ENCODE measurements around the gene BCAN.
A peak's percentile ranks its signal among the peaks of the same experiment; 100 is the strongest.

The BCAN gene

GRCh38 chr1:156644640-156645039 is 2.7 kb downstream of the BCAN start:
- no peak for DNase-seq

DNA sequence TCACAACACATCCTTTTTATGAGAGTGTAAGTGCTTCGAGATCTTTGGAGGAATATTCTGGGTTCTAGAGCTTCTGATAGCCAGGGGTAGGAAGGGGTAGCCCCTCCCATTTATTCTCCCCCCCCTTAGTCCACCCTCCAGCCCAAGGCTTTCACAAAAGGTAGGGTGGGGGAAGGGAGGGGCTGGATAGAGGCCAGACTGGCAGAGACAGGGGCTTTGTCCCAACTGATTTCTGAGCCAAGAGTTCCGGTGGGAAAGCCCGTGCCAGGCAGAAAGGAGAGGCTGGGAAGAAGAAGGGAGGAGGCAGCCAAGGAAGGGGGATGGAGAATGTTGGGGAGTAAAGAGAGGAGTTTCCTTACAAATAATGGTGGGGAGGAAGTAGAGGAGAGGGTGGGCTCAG is 3.1 kb downstream of the BCAN start:
- DNase-seq = no peak

GRCh38 chr1:156645666-156646065 is 3.7 kb downstream of the BCAN start:
- no peak for DNase-seq

- no peak for DNase-seq
Observed at GRCh38 chr1:156646738-156647211, 4.9 kb downstream of the BCAN start.

GRCh38 chr1:156647351-156647750 is 5.4 kb downstream of the BCAN start:
- DNase-seq = no peak

GRCh38 chr1:156648496-156648895 is 6.6 kb downstream of the BCAN start:
- DNase-seq = no peak

DNA sequence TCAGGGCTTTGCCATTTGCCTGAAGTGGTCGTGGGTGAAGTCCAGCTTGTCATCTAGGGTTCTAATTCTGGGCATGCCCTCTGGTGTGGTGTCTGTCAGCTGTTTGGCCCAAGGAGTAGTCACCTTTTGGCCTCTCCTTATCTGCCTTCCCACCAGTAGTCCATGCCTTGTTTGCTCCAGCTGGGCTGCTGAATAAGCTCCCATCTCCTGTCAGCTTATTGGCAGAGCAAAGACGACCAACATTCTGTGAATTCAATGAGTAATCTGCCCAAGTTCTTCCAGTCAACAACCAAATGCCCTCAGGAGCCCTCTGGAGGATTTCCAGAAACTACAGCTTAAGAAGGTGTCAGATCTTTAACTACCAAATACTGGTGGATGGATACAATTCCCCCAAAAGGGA is 7.0 kb downstream of the BCAN start:
- no peak for DNase-seq

GRCh38 chr1:156652131-156652991 is 10.4 kb downstream of the BCAN start:
- no peak for DNase-seq

- DNase-seq = no peak
Observed at GRCh38 chr1:156652992-156653355, 11.1 kb downstream of the BCAN start.

DNA sequence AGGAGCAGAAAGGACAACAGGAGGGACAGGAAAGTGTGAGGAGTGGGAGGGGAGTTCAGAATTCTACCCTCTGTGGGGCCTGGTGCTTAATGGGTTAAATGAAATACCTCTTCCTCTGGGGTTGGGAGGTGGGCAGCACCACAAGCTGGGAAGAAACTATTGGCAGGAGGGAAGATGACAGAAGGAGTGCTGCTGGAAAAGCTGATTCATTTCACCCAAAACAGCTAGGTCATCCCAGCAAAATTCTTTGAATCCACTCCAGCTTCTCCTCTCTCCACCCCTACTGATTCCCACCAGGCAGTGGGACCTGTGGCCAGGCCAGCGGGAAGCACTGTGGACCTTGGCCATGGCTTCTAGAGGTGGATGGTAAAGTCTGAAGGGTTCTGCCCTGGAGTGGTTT is 12.8 kb downstream of the BCAN start:
- DNase-seq = no peak

DNA sequence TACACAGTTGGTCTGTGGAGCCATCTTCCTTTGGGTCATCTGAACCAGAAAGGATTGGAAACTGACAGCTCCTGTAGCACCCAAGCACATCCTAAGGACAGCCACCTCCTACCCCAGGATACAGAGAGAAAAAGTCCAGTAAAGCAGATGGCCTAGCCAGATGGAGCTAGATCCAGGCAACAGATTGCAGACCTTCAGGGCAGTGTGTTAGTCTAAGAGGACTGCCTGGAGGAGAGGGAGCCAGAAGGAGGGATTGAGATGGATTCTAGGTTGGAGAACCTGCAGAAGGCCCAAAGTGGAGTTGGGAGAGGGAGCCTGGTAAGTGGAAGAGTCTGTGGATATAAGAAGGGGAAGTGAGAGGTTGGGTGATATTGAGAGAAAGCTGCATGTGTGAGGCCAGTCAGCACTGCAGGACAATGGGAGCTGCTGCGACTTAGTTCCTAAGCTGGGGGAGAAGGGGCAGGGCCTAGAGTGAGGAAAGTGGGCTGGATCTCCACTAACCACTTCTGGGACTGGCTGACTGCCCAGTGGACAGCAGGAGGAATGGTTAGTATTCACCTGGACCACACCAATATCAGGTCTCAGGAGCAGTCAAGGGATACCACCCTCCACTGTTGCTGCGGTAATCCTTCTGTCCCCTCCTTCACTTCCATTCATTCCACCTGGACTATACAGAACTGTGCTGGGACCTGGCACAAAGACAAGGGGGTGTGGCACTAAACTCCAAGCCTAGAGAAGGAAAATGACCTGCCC is 13.4 kb downstream of the BCAN start:
- no peak for DNase-seq

DNA sequence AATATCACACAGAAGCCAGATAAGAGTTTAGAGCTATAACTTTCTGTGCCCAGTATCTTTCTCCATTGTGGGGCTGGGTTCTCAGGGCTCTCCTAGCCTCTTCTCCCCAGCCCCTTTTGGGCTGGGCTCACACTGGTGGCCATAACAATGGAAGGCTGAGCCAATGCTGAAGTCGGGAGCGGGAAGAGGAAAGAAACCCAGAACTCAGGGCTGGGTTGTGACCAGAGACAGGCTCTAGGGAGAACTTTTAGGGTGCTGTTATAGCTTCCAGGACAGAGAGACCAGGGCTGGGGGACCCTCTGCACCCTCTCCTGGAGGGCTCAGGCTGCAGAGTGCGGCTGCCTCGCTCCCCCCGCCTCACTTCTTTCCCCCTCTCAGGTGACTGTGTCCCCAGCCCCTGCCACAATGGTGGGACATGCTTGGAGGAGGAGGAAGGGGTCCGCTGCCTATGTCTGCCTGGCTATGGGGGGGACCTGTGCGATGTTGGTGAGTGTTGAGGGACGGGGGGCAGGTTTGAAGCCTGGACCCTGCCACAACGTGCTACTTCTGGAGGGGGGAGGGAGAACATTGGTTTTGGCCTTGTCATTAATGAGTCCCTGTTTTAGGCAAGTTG is 14.1 kb downstream of the BCAN start:
- no peak for DNase-seq

GRCh38 chr1:156656806-156657740 is 15.2 kb downstream of the BCAN start:
- peak; percentile 63 for DNase-seq

DNA sequence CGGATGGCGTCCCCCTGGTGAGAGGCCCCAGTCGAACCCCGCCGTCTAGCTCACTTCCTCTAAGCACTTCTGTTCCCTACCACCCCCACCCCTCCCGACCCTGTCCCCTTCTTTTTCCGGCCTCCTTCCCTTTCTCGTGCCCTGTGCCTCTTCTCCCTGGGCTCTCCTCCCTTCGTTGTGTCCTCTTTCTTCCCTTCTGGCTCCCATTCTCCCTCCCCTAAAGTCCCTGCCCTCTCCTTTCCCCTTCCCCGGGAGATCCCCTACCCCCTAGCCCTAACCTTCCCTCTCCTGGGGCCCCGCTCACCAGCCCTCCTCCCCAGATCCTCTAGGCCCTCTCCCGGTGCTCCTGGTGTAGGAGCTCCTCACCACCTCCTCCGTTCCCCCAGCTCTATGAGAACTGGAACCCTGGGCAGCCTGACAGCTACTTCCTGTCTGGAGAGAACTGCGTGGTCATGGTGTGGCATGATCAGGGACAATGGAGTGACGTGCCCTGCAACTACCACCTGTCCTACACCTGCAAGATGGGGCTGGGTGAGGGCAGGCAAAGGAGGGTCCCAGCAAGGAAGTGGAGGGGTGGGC is 15.9 kb downstream of the BCAN start:
- DNase-seq = no peak

- DNase-seq = no peak
Observed at GRCh38 chr1:156658496-156658895, 16.6 kb downstream of the BCAN start.

DNA sequence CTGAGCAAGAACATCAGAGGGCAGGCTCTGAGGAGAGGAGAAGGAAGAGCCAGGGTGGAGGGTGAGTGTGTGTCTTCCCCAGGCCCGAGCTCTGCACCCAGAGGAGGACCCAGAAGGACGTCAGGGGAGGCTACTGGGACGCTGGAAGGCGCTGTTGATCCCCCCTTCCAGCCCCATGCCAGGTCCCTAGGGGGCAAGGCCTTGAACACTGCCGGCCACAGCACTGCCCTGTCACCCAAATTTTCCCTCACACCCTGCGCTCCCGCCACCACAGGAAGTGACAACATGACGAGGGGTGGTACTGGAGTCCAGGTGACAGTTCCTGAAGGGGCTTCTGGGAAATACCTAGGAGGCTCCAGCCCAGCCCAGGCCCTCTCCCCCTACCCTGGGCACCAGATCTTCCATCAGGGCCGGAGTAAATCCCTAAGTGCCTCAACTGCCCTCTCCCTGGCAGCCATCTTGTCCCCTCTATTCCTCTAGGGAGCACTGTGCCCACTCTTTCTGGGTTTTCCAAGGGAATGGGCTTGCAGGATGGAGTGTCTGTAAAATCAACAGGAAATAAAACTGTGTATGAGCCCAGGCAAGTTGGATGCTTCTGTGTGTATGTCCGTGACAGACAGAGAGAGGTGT is 17.1 kb downstream of the BCAN start:
- DNase-seq = no peak

- DNase-seq = no peak
Observed at GRCh38 chr1:156659661-156659987, 17.7 kb downstream of the BCAN start.

DNA sequence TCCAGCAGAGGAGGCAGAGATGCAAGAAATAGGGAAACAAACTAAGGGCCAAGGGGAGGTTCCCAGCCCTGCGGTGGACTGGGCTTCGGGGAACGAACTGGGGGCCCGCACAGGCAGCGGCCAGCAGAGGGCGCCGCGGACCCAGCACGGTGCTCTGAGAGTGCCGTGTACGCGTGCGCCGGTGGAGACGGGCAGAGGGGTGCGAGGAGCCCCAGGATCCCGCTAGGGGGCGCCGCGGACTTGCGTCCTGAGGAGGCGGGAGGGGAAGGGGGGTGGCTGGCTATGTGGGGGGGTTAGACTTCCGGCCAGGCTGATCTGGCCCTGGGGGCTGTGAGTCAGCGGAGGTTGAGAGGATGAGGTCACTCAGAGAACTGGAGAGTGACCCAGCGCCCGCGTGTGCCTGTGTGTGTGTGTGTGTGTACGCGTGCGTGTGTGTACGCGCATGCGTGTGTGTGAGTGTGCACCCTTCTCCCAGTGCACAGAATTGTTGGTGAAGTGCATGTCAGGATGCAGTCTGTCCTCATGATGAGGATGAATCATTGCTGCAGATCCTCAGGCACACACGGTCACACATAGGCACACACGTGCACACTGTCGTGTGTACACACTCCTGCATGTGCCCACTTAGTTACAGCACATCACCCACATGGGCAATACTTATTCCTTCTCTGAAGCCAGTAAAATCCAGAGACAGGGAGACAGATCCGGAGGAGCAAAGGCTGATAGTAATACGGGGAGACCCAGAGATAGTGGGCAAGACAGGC is 18.3 kb downstream of the BCAN start:
- DNase-seq = peak; percentile 95

GRCh38 chr1:156660752-156661112 is 18.8 kb downstream of the BCAN start:
- DNase-seq = no peak

GRCh38 chr1:156662005-156662799 is 20.3 kb downstream of the BCAN start:
- no peak for DNase-seq

DNA sequence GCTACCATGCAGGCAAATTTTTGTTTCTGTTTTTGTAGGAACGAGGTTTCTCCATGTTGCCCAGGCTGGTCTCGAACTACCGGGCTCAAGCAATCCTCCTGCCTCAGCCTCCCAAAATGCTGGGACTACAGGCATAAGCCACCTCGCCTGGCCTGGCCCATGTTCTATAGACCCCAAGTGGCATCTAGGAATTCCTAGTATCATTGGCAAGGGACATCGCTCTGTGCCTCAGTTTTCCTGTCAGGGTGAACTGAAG is 20.8 kb downstream of the BCAN start:
- no peak for DNase-seq

All from stimulated activated CD4-positive, alpha-beta T cell treated with anti-CD3 and anti-CD28 coated beads, Interleukin-1b, Interleukin-23, amount 100 ng/mL, for 48 hours (primary cell).